Upper lobe of right lung (tissue), 1 donor: Measurements from ENCODE around the gene ARHGAP31. TPM values are rescaled to one million over a fixed set of nuclear protein-coding genes. Genes with fewer than 3 reads are reported as not detected.

Source experiments
- ATAC-seq: fragments of 200-7000 bp; cut with Tn5 transposase; one replicate; pipeline ENCODE4 v1.9.1; 2020; ENCODE audit warnings: mild to moderate bottlenecking, moderate library complexity
- DNase-seq: peaks from one replicate; pipeline ENCODE4 v3.0.0-alpha.2; 2020
- H3K27ac ChIP-seq: fragments of 200-600 bp; one replicate; pipeline ENCODE4 v1.8.0; 2022
- H3K27me3 ChIP-seq: fragments of 200-600 bp; one replicate; pipeline ENCODE4 v1.8.0; 2022; ENCODE audit warnings: mild to moderate bottlenecking
- H3K36me3 ChIP-seq: fragments of 200-600 bp; one replicate; pipeline ENCODE4 v1.8.0; 2022
- H3K4me1 ChIP-seq: fragments of 200-600 bp; one replicate; pipeline ENCODE4 v1.8.0; 2022
- H3K4me3 ChIP-seq: fragments of 200-600 bp; one replicate; pipeline ENCODE4 v1.8.0; 2022; ENCODE audit warnings: mild to moderate bottlenecking
- H3K9me3 ChIP-seq: fragments of 200-600 bp; one replicate; pipeline ENCODE4 v1.8.0; 2022
- CTCF ChIP-seq: fragments of 200-600 bp; IDR thresholded peaks from one replicate; pipeline ENCODE4 v1.8.0; 2022; ENCODE audit warnings: antibody characterized with exemption
- intact Hi-C: fragments of 100-400 bp; cut with DNase I; formaldehyde crosslinking; loops from one replicate; pipeline ENCODE4 v1.11.0; 2022
- total RNA-seq: library from RNA; stranded (reverse); fragmentation: NEBNext Ultra II Directional; extraction: Animal tissue kit (Norgen Biotek cat#: 25700); gene quantifications from one replicate; pipeline ENCODE4 v1.2.1, GENCODE V29; 2021
- donor health status: DM: no; HTN: yes; CAD: no; lungs with severe emphysema.

The ARHGAP31 gene
- total RNA-seq, 1 donor from 2014 or later, result 117 TPM

GRCh38 chr3:119376758-119377157 lies 82.6 kb downstream of the ARHGAP31 start:
- Histone ChIP-seq H3K4me3 (no peak overlapping the region), H3K27ac (no peak overlapping the region), H3K9me3 (no peaks in the 10 kb centered on the region), H3K36me3 (peaks cover 46% of the 10 kb centered on the region), H3K27me3 (no peaks in the 10 kb centered on the region), H3K4me1 (no peaks in the 10 kb centered on the region)
- DNase-seq (no peak), ATAC-seq (no peak)
- intact Hi-C loops, result no loop called here
- TF ChIP-seq CTCF, result no peak

- peaks cover 62% of the 10 kb centered on the region for H3K36me3 ChIP-seq
Measured at GRCh38 chr3:119378259-119378803, 84.1 kb downstream of the ARHGAP31 start.

GRCh38 chr3:119380697-119381096 lies 86.5 kb downstream of the ARHGAP31 start:
- no peaks in the 10 kb centered on the region for H3K4me1 ChIP-seq
- no peak overlapping the region for H3K27ac ChIP-seq
- no peak overlapping the region for H3K4me3 ChIP-seq
- DNase-seq (no peak), ATAC-seq (peak; percentile 41)
- H3K27me3 ChIP-seq, result no peaks in the 10 kb centered on the region
- TF ChIP-seq CTCF, result no peak
- H3K36me3 ChIP-seq, result peaks cover 71% of the 10 kb centered on the region
- no peaks in the 10 kb centered on the region for H3K9me3 ChIP-seq
- intact Hi-C loops, result no loop called here

More at GRCh38 chr3:119378259-119378803, 84.1 kb downstream of the ARHGAP31 start:
- ATAC-seq (no peak), DNase-seq (no peak)
- Histone ChIP-seq H3K4me1 (no peaks in the 10 kb centered on the region), H3K4me3 (no peak overlapping the region), H3K27ac (no peak overlapping the region), H3K27me3 (no peaks in the 10 kb centered on the region), H3K9me3 (no peaks in the 10 kb centered on the region)
- intact Hi-C loops, result no loop called here
- no peak for TF ChIP-seq CTCF

DNA sequence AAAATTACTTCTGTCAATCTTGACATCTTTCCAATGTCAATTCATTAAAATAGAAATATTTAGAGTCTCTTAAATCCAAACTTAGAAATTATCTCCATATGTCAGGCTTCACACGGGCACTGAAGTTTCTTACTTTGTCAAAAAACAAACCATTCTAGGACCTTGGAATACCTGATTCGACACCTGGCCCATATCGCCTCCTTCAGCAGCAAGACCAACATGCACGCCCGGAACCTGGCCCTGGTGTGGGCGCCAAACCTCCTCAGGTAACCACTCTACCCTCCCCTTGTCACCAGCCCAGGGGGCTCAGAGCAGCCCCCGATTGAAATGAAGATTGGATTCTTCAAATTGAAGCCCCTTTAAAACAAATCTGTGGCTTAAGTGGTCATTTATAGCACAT lies 88.0 kb downstream of the ARHGAP31 start:
- TF ChIP-seq CTCF, result no peak
- H3K36me3 ChIP-seq, result peaks cover 64% of the 10 kb centered on the region
- no peaks in the 10 kb centered on the region for H3K9me3 ChIP-seq
- H3K4me3 ChIP-seq, result no peak overlapping the region
- DNase-seq, result no peak
- ATAC-seq, result no peak
- no peaks in the 10 kb centered on the region for H3K4me1 ChIP-seq
- intact Hi-C loops, result no loop called here
- H3K27ac ChIP-seq, result no peak overlapping the region
- no peaks in the 10 kb centered on the region for H3K27me3 ChIP-seq

DNA sequence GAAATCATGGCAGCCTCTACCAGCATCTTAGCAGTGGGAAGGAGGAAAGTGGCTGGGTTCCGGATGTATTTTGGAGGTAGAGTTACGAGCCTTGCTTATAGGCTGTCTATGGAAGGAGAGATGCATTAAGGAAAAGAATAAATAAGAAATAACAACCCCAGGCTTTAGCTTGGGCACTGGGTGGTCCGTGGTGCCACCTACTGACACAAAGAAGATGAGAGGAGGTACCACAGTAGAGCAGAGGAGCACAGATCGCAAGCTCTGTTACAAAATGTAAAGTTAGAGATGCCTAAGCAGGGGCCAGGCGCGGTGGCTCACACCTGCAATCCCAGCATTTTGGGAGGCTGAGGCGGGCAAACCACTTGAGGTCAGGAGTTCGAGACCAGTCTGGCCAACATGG lies 94.4 kb downstream of the ARHGAP31 start:
- no peak for ATAC-seq
- intact Hi-C loops, result no loop called here

More for the DNA sequence above, 94.4 kb downstream of the ARHGAP31 start:
- no peaks in the 10 kb centered on the region for H3K27me3 ChIP-seq
- DNase-seq, result no peak
- H3K4me1 ChIP-seq, result no peaks in the 10 kb centered on the region
- no peak overlapping the region for H3K4me3 ChIP-seq
- H3K9me3 ChIP-seq, result no peaks in the 10 kb centered on the region
- no peak for TF ChIP-seq CTCF
- no peak overlapping the region for H3K27ac ChIP-seq
- H3K36me3 ChIP-seq, result peaks cover 75% of the 10 kb centered on the region
